Aorta (tissue), 5 donors: ENCODE results near the gene GLB1L2. TPM values are rescaled to one million over a fixed set of nuclear protein-coding genes. Genes with fewer than 3 reads are reported as not detected.

Experiments used
- ATAC-seq: fragments of 200-7000 bp; cut with Tn5 transposase; one replicate; pipeline ENCODE4 v1.9.1; 2022; ENCODE audit warnings: moderate library complexity; ENCODE audit not compliant: low FRiP score
- DNase-seq, 2 donors: peaks; one replicate each; pipeline ENCODE4 v3.0.0-alpha.2; 2020
- H3K27ac ChIP-seq, 2 donors: one replicate each; pipeline ENCODE4 v1.5.1; 2013; ENCODE audit warnings: low read length in 2 of 2, mild to moderate bottlenecking in 2 of 2, moderate library complexity in 2 of 2, control low read depth in 1 of 2, inconsistent platforms in 1 of 2, low read depth in 1 of 2
- H3K27me3 ChIP-seq, 2 donors: one replicate each; pipeline ENCODE4 v1.6.1; 2013; ENCODE audit warnings: control low read depth in 1 of 2, low read length in 1 of 2, mild to moderate bottlenecking in 1 of 2, moderate library complexity in 1 of 2; ENCODE audit not compliant: insufficient read depth in 2 of 2, control insufficient read depth in 1 of 2
- H3K36me3 ChIP-seq, 2 donors: one replicate each; pipeline ENCODE4 v1.6.1; 2013; ENCODE audit warnings: control low read depth in 1 of 2, low read length in 1 of 2, mild to moderate bottlenecking in 1 of 2; ENCODE audit not compliant: insufficient read depth in 2 of 2, control insufficient read depth in 1 of 2
- H3K4me1 ChIP-seq, 2 donors: one replicate each; pipeline ENCODE4 v1.6.1; 2013; ENCODE audit warnings: low read length in 2 of 2, control low read depth in 1 of 2, mild to moderate bottlenecking in 1 of 2, moderate library complexity in 1 of 2; ENCODE audit not compliant: insufficient read depth in 2 of 2, control insufficient read depth in 1 of 2
- H3K4me3 ChIP-seq, 2 donors: one replicate each; pipeline ENCODE4 v1.5.1; 2013; ENCODE audit warnings: low read length in 2 of 2, control low read depth in 1 of 2, mild to moderate bottlenecking in 1 of 2
- H3K9me3 ChIP-seq: one replicate; pipeline ENCODE4 v1.6.1; 2013; ENCODE audit warnings: mild to moderate bottlenecking, low read length; ENCODE audit not compliant: control insufficient read depth
- WGBS, 2 donors: extraction: QIAGEN DNeasy Blood & Tissue Kit; methylation state at CpG; one replicate each; pipeline ENCODE4 v1.1.7; 2013; 5-methylcytosine and 5-hydroxymethylcytosine counted together
- intact Hi-C, 2 donors: fragments of 100-400 bp; cut with DNase I; formaldehyde crosslinking; loops; one replicate each; pipeline versions ENCODE4 v1.14.2 to v1.15.0; 2022
- polyA plus RNA-seq, 2 donors: library from polyadenylated mRNA; stranded (reverse); fragments of 200-250 nt; gene quantifications; one replicate each; pipeline ENCODE4 v1.2.3, GENCODE V29; 2013
- total RNA-seq, 2 donors: library from RNA; stranded (reverse); fragmentation: NEBNext Ultra II Directional; extraction: Animal tissue kit (Norgen Biotek cat#: 25700); gene quantifications; one replicate each; pipeline ENCODE4 v1.2.1, GENCODE V29; 2021
- donor health status: healthy with polysubstance abuse.
- donor health status: Bipolar disorder and iron deficiency.
- donor health status: DM: no; HTN: no; CAD: no.
- donor health status: DM: no; HTN: no; CAD: no.
- donor health status: DM: yes; HTN: yes; CAD: no.

The GLB1L2 gene
- total and polyA plus RNA-seq, 4 donors: 0.94 to 2.2 (median 1.5) TPM; not detected in 1

DNA sequence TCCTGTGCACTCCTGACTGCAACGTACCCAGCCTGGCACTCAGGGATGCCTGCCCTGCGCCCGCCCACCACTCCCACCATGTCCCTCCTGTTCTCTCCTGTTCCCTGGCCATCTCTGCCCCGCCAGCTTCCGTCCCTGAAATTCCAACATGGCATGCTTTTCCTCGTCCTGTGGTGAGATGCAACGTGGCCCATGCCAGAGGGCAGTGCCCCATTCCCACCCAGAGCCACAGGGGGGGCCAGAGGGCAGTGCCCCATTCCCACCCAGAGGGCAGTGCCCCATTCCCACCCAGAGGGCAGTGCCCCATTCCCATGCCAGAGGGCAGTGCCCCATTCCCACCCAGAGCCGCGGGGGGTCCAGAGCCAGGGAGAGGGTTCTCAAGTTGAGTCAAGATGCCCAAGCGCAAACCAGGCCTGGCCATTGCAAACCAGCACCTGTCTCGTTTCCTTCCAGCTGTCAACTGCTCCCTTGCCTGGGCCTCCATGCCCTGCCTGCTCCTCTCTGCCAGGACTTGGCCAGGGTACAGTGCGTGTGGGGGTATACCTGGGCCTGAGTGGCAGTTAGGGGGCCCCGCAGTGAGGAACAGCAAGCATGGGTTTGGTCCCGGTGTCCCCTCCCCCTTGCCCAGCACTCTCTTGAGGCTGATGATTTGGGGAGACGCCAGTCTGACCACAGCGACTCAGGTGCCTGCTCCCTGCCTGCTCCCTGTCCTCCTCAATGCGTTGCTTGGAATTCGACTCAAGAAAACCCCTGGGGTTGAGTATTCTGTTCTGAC, 65.7 kb downstream of the GLB1L2 start:
- intact Hi-C loops: no loop called here
- H3K4me3 ChIP-seq: no peak overlapping the region
- no peaks in the 10 kb centered on the region for H3K4me1 ChIP-seq
- H3K27me3 ChIP-seq: no peaks in the 10 kb centered on the region
- no peak overlapping the region for H3K27ac ChIP-seq
- no peaks in the 10 kb centered on the region for H3K36me3 ChIP-seq
- DNase-seq (no peak), ATAC-seq (no peak)
- no peaks in the 10 kb centered on the region for H3K9me3 ChIP-seq
- 87 to 89% methylated on average over 18 of the region's 18 CpGs for WGBS, 2 donors

DNA sequence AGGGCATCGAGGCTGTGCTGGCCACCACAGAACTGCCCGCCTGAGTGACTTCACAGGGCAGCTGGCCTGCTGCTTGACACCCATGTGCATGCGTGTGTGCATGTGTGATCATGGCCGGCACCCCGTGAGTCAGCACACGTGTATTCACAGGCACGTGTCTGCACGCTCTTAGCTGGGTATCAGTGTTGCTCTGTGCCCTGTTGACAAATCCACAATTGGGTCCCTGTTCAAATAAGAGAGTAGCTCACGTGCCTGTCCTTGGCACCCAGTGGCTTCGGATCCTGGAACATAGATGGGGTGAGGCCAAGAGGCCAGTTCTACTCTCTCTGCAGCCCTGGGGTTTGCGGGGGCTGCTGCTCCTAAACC, 66.3 kb downstream of the GLB1L2 start:
- Histone ChIP-seq H3K4me1 (no peaks in the 10 kb centered on the region), H3K36me3 (no peaks in the 10 kb centered on the region), H3K4me3 (no peak overlapping the region), H3K27ac (no peak overlapping the region), H3K27me3 (no peaks in the 10 kb centered on the region), H3K9me3 (no peaks in the 10 kb centered on the region)
- DNase-seq (no peak), ATAC-seq (no peak)
- intact Hi-C loops: no loop called here
- WGBS, 2 donors: 82 to 87% methylated on average over 11 of the region's 11 CpGs

DNA sequence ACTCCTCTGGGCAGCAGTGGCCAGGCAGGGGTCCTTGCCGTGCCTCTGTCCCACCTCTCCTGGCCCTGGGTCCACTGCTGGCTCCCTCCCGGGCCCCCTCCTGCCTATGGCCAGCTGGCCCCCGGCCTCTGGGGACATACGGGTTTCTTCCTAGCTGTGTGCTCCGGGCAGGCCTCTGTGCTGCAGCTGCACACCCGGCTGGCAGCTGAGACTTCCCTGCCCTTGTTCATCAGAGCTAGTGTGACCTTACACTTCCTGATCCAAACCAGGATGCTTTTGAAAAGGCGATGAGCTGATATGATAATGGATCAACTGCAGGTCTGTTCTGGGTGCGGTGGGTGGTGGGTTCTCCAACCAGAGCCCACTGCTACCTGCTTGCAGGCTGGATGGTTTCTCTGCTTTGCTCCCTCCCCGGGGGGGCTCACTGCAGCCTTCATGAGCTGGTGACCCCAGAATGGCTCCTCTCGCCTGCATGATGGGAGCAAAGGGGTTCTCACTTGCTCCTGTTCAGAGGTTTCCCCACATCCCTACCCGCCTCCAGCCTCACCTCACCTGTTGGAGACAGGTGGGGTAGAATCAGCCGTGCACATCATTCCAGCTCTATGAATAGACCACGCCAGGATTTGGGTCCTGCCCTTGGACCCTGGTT, 67.0 kb downstream of the GLB1L2 start:
- Histone ChIP-seq H3K27ac (no peak overlapping the region), H3K27me3 (no peaks in the 10 kb centered on the region), H3K4me3 (no peak overlapping the region), H3K36me3 (no peaks in the 10 kb centered on the region), H3K4me1 (no peaks in the 10 kb centered on the region), H3K9me3 (peaks cover 2% of the 10 kb centered on the region)
- intact Hi-C loops: no loop called here
- ATAC-seq: no peak
- no peak for DNase-seq
- WGBS, 2 donors: 70% methylated on average over 13 of the region's 13 CpGs

DNA sequence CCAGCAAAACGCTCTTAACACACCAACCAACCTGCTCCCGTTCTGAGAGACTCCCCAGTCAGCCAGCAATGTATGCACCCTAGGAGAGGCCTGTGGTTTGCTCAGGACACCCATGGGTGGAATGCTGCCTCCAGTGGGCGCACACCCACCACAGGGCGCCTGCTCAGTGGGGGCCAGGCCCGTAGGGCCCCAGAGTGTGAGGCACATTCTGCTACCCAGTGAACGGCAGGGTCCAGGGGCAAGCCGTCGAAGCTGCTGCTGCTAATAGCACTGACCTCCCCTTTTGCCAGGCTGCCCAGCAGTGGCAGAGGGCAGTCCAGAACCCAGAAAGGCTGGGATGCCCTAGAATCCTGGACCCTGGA, 67.5 kb downstream of the GLB1L2 start:
- peaks cover 2% of the 10 kb centered on the region for H3K9me3 ChIP-seq
- ATAC-seq (no peak), DNase-seq (no peak)
- no peaks in the 10 kb centered on the region for H3K36me3 ChIP-seq
- no peak overlapping the region for H3K27ac ChIP-seq
- intact Hi-C loops: no loop called here
- H3K4me1 ChIP-seq: no peaks in the 10 kb centered on the region
- H3K27me3 ChIP-seq: no peaks in the 10 kb centered on the region
- no peak overlapping the region for H3K4me3 ChIP-seq
- 82 to 87% methylated on average over 8 of the region's 8 CpGs for WGBS, 2 donors

DNA sequence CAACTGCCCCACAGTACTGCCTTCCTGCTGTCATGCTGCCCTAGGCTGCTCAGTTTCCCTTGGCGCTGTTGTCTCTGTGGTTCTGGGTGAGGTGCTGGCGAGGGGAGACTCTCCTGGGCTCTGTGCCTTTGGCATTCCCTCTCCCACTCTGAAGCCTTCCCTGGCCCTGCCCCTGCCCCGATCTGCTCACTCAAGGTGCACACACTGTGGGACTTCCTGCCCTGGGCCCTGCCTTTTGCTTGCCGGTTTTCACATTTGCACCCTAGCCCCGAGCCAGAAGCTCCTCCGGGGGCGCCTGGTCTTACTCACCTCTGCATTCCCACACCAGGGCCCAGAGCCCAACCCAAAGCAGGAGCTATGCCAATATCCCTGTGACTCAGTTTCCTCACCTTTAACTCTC, 68.2 kb downstream of the GLB1L2 start:
- ATAC-seq (no peak), DNase-seq (peak in 1 of 2 donors; percentile 66)
- H3K27ac ChIP-seq: no peak overlapping the region
- H3K4me1 ChIP-seq: no peaks in the 10 kb centered on the region
- no peak overlapping the region for H3K4me3 ChIP-seq
- intact Hi-C loops: no loop called here
- H3K36me3 ChIP-seq: no peaks in the 10 kb centered on the region
- WGBS, 2 donors: 78 to 87% methylated on average over 7 of the region's 7 CpGs
- H3K9me3 ChIP-seq: peaks cover 5% of the 10 kb centered on the region
- H3K27me3 ChIP-seq: no peaks in the 10 kb centered on the region

DNA sequence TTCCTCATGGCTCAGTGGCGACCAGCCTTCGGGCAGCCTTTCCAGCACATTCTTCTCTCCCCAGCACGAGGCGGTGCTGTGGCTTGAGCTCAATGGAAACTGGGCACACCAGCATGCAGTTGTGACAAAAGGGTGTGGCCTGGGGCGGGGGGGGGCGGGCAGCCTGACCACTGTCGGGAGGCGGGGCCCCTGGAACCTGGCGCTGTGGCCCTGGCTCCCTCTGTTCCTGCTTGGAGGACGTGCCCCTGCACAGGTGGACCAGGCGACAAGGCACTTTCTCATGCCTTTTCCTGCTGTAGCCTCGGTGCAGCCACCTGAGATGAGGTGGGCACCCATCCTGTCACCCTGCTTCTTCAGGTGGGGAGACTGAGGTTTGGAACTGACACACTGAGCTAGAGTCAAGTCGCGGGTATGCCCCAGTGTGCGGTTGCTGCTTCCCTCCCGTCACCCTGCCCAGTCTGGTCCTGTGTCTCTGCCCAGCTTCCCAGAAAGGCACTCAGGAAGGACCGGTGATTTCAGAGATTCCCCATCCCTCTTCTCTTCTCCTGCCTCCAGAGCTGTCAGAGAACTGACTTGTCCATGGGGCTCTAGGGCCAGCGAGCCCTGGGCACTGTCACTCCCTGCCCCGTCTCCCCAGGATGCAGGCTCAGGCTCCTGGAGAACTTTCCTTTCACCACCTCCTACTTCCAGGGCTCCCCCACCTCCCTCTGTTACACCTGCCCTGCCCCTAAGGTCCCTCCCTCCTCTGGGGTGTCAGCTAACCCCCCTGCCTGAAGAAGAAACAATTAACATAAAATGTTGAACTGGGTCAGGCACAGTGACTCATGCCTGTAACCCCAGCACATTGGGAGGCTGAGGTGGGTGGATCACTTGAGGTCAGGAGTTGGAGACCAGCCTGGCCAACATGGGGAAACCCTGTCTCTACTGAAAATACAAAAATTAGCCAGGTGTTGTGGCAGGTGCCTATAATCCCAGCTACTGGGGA, 70.3 kb downstream of the GLB1L2 start:
- H3K27me3 ChIP-seq: no peaks in the 10 kb centered on the region

DNA sequence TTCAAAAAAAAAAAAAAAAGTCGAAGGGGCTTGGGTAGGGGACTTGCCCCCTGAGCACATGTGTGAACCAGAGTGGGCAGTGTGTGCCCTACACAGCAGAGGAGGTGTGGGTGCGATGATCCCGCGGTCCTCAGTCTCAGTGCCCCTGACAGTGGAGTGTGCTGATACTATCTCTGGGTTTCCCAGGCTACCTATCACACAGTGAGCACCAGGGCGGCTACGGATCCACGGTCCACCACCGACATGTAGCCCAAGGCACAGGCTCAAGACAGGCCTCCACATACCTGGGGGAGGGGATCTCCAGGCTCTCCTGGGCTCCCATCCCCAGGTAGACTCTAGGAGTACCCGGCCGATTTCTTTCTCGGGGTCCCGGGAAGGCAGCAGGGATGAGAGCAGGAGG, 71.1 kb downstream of the GLB1L2 start:
- Histone ChIP-seq H3K36me3 (no peaks in the 10 kb centered on the region), H3K4me3 (no peak overlapping the region), H3K9me3 (peaks cover 5% of the 10 kb centered on the region), H3K27ac (no peak overlapping the region), H3K4me1 (no peaks in the 10 kb centered on the region), H3K27me3 (no peaks in the 10 kb centered on the region)
- ATAC-seq (no peak), DNase-seq (no peak)
- intact Hi-C loops: no loop called here
- 91 to 94% methylated on average over 12 of the region's 12 CpGs for WGBS, 2 donors

More for the DNA sequence above, 70.3 kb downstream of the GLB1L2 start:
- Histone ChIP-seq H3K4me1 (no peaks in the 10 kb centered on the region), H3K9me3 (peaks cover 5% of the 10 kb centered on the region), H3K36me3 (no peaks in the 10 kb centered on the region), H3K4me3 (no peak overlapping the region), H3K27ac (no peak overlapping the region)
- WGBS, 2 donors: 69 to 78% methylated on average over 19 of the region's 19 CpGs
- DNase-seq (peak in 1 of 2 donors; percentile 68), ATAC-seq (no peak)
- intact Hi-C loops: no loop called here

DNA sequence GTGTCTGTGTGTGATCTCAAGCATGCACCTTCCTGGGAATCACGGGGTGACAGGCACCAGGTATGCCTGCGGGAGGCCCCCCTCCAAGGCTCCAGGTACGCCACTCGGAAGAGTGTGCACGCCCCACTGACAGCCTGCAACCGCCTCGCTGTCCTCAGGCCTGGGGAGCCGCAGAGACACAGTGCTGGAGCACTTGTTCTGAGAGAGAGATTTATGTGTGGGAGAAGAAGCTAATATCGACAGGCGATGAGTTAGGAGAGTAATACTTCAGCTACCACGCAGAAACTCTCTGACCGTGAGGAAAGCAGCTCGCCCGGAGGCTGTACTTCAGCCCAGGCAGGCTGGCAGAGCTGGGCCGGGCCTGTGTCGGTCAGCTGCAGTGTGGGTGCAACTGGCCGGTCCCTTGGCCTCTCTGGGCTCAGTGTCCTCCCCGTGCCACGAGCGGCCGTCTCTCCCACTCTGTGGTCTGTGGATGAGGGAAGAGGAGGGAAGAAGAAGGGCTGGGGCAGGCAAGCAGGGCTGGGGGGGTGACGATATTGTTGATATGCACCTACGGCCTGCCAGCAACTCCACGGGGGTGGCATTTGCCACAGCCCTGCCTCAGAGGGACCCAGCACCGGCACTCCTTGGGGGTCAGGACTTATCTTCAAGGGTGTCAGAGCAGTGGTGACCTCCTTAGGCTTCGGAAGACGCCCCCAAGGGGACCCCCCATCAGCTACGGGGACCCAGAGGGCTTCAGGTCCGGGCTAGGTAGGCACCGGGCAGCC, 73.0 kb downstream of the GLB1L2 start:
- H3K27ac ChIP-seq: no peak overlapping the region
- H3K36me3 ChIP-seq: no peaks in the 10 kb centered on the region
- H3K4me3 ChIP-seq: no peak overlapping the region
- H3K4me1 ChIP-seq: no peaks in the 10 kb centered on the region
- H3K27me3 ChIP-seq: no peaks in the 10 kb centered on the region
- intact Hi-C loops: no loop called here
- ATAC-seq (no peak), DNase-seq (no peak)
- H3K9me3 ChIP-seq: peaks cover 5% of the 10 kb centered on the region
- 91 to 94% methylated on average over 30 of the region's 30 CpGs for WGBS, 2 donors
